Stimulated activated CD4-positive, alpha-beta T cell treated with anti-CD3 and anti-CD28 coated beads, TNF-alpha, amount 100 ng/mL, for 1 hour (primary cell): ENCODE measurements around the gene PPARG.

Experiments used
- DNase-seq, 3 donors: peaks; one replicate each; pipeline ENCODE4 v3.0.0-alpha.2; 2020; ENCODE audit warnings: low read depth in 3 of 3, low spot score in 1 of 3

PPARG gene

GRCh38 chr3:12309716-12310115 lies 20.8 kb downstream of the PPARG start:
- no peak for DNase-seq

- DNase-seq: no peak
These were observed 23.1 kb downstream of the PPARG start for GRCh38 chr3:12312010-12312409.

- DNase-seq: no peak
These were observed 24.6 kb downstream of the PPARG start for GRCh38 chr3:12313519-12313918.

- DNase-seq: no peak
These were observed 27.4 kb downstream of the PPARG start for GRCh38 chr3:12316253-12316652.

GRCh38 chr3:12316729-12317351 lies 28.0 kb downstream of the PPARG start:
- DNase-seq: no peak

GRCh38 chr3:12317914-12318313 lies 29.0 kb downstream of the PPARG start:
- no peak for DNase-seq

- no peak for DNase-seq
These were observed 30.1 kb downstream of the PPARG start for GRCh38 chr3:12318758-12319621.

- no peak for DNase-seq
These were observed 32.1 kb downstream of the PPARG start for GRCh38 chr3:12321015-12321414.

- no peak for DNase-seq
These were observed 34.4 kb downstream of the PPARG start for GRCh38 chr3:12323237-12323636.

GRCh38 chr3:12325586-12326515 lies 37.0 kb downstream of the PPARG start:
- no peak for DNase-seq

GRCh38 chr3:12327021-12327420 lies 38.2 kb downstream of the PPARG start:
- DNase-seq: no peak

GRCh38 chr3:12328132-12328836 lies 39.4 kb downstream of the PPARG start:
- DNase-seq: no peak

- no peak for DNase-seq
These were observed 40.1 kb downstream of the PPARG start for GRCh38 chr3:12328837-12329462.

- DNase-seq: no peak
These were observed 45.9 kb downstream of the PPARG start for GRCh38 chr3:12334786-12335185.

- no peak for DNase-seq
These were observed 46.6 kb downstream of the PPARG start for GRCh38 chr3:12335421-12335820.

GRCh38 chr3:12336099-12336498 lies 47.2 kb downstream of the PPARG start:
- no peak for DNase-seq

GRCh38 chr3:12338595-12339546 lies 50.0 kb downstream of the PPARG start:
- no peak for DNase-seq

- DNase-seq: no peak
These were observed 51.0 kb downstream of the PPARG start for GRCh38 chr3:12339701-12340480.

- no peak for DNase-seq
These were observed 51.6 kb downstream of the PPARG start for GRCh38 chr3:12340506-12340905.
